Neural cell (in vitro differentiated cells): ENCODE results near the gene TIMM22.

Experiments used
- CTCF ChIP-seq: fragments of 450-650 bp; IDR thresholded peaks from 2 replicates; pipeline ENCODE4 v1.5.1; 2014; ENCODE audit warnings: antibody characterized with exemption, mild to moderate bottlenecking, moderate library complexity; ENCODE audit not compliant: poor library complexity, severe bottlenecking
- EZH2 ChIP-seq: fragments of 200-600, 300-800 bp; shearing (Covaris generic), sonication (generic); IDR thresholded peaks from 2 replicates; pipeline ENCODE4 v1.6.1; 2014; ENCODE audit warnings: antibody characterized with exemption, low read length, borderline replicate concordance, mild to moderate bottlenecking; ENCODE audit not compliant: insufficient read depth, poor library complexity, severe bottlenecking

DNA sequence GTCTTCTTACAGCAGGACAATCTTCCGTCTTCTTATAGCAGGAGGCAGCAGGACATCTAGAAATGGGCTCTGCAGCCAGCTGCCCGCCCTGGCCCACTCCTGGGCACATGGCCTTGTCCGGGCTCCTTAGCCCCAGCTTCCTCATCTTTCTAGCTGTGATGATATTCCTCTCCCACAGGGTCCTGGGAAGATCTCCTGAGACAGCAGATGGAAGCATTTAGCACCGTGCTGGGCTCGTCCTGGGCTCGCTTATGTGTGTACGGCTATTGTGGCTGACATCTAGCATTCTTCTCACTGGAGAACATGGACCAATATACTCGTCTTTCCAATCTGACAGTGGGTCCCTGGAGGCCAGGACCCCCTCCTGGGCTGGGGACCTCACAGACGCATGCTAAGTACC lies 48.5 kb downstream of the TIMM22 start:
- TF ChIP-seq CTCF (no peak), EZH2 (no peak)
